NCI-H2227 (cell line): ENCODE measurements around the gene TSPAN11.

Source experiments
- DNase-seq: peaks from one replicate; lab custom pipeline; 2025; ENCODE audit not compliant: unreplicated experiment; lab: John Stamatoyannopoulos, UW

Gene TSPAN11

GRCh38 chr12:31037931-31038330 lies 111.4 kb downstream of the TSPAN11 start:
- DNase-seq, result no peak

GRCh38 chr12:31041033-31041564 lies 114.6 kb downstream of the TSPAN11 start:
- no peak for DNase-seq
